Activated gamma-delta T cell treated with Interleukin-2 at 50 U/mL for 16 hours (primary cell): ENCODE results near the gene ALPK1.
"Not testable (repeated sequence)": the region's sequence is repeated elsewhere in the genome, so short reads cannot be mapped to it uniquely, and the experiment has no call there.

Experiments used
- DNase-seq: peaks from one replicate; pipeline ENCODE4 v3.0.0-alpha.2; 2020

ALPK1 gene

GRCh38 chr4:112296949-112297880 is at the start of gene ALPK1:
Gene ALPK1 (plus strand): TSS chr4:112297369.
- DNase-seq, result no peak

DNA sequence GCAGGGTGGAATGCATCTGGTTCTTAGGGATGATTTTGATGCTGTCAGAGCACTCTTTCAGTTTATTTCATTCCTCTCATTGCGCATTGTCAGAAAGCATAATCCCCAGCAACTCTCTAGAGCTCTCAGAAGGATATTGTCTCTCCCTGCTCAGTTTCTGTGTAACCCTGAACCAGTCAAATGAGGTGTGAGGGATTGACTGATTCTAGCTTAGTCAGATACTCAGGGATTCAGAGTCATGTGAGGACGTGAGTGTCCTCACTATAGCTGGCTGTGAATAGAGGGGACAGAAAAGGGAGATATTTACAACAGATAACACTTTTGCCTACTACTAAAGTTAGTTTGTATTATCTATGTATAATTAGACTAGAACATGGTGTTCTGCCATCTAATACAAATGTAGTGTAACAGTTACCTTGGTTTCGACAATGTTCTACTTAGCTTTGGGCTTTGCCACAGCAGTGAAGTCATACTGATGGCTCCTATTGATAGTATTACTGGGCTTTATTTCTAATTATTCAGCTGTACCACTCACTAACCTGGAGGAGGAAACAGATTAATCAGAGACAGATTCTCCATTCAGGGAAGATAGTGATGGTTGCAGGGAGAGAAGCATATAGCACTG is 46.0 kb upstream of the ALPK1 start:
- no peak for DNase-seq

DNA sequence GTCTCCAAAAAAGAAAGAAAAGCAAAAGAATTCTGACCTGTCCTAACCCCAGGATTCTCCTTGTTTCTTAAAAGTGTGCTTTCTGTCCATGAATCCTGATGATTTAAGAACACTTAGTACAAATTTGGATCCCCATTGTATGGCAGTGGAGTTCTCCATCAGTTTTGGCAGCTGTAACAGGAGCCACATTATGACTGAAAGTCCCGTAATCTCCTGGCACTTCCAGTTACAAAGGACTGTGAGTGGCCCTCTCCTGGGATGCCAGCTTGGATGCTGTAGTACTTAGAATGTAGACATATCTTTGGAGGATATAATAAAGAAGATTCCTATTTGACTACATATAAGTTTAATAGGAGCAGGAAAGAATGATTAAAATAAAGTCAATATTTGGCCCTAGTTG is 44.9 kb upstream of the ALPK1 start:
- no peak for DNase-seq

DNA sequence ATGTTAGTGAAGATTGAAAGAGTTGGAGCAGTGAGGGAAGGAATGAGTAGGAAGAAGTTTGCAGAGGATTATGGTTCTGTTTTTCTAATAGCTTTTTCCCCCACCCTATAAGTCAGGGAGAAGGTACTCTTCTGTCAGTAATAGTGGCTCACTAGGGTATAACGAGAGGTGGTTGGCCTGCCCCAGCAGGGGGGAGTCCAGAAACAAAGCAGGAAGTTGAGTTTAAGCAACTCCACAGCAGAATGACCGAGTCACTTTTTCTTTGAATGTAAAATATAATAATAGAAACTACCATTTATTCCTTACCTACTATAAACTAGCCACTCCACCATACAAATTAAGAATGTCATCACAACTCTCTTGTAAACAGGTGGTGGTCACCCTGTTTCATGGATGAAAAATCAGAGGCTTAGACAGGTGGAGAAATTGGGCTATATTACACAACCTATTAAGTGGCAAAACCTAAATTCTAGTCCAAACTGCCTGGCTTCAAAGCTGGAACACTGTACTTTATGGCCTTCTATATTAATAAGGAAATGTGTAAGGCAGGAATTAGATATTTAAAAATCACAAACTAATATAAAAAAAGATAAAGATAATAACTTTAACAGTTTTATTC is 43.7 kb upstream of the ALPK1 start:
- DNase-seq, result no peak

- DNase-seq, result no peak
These were observed 40.1 kb upstream of the ALPK1 start for GRCh38 chr4:112257098-112257497.

DNA sequence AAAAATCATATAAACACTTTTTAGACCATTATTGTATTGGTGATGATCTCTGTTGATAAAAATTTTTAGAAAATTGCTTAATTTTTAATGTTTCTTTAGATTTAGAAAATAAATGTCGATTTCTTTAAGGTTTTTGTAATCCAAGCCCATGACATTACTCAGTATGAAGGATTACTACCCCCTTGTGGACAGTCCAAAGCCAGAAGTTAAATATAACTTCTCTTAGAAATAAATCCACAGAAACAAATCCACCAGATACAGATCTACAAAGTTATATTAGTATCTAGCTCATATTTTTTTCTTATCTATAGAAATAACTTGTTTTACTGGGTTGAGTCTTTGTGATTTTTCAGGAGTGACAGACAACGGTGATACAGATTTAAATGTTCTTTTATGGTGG is 30.3 kb upstream of the ALPK1 start:
- no peak for DNase-seq

GRCh38 chr4:112270051-112270450 is 27.1 kb upstream of the ALPK1 start:
- no peak for DNase-seq

DNA sequence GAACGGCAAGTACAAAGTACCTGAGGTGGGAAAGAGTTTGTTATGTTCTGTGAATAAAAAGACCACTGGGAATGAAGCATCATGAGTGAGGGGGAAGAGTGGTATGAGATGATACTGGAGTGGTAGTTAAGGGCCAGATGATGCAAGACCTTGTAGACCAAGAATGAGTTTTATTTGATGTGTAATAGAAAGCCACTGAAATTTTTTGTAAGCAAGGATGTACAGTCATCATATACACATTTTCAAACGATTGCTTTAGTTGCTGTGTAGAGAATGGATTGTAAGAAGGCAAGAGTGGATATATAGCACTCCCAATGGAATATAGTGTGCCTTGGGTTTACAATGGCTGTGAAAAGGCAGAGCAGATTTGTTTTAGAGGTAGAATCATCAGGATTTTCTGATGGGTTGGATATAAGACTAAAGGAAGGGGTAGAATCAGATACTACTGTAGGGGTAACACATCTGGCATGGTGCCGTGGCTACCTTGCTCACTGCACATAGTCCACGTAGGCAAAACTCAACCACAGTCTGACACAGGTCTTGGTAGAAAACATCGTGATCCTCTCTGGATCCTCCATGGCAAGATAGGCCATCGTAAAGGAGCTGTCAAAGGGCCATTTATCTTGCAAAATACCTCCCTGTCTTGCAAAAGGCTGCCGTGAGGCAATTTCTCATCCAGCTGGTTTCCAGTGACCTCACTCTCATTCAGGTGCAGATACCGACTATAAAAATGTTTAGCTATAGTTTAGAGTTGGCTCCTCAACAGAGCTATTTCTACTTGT is 26.3 kb upstream of the ALPK1 start:
- no peak for DNase-seq

- no peak for DNase-seq
These were observed 24.9 kb upstream of the ALPK1 start for GRCh38 chr4:112272292-112272691.

DNA sequence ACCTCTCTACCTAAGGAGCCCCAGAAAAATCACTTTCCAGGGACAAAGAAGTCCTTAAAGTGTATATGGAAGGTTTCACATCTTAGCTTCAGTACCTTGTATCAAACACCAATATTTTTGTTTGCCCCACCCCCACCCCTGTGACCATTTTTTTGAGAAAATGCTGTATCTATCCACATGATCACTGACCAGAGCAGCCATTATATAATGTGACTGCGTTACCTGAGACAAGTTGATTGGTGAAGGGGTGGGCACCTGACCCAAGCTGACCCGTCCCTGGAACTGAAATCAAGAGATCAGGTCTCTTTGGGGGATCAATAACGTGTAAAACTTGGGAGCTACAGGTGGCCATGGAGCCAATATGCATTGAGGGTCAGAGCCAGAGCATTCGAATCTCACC is 22.2 kb upstream of the ALPK1 start:
- DNase-seq, result no peak

- DNase-seq, result no peak
These were observed 21.1 kb upstream of the ALPK1 start for GRCh38 chr4:112276113-112276512.

- DNase-seq, result no peak
These were observed 19.9 kb upstream of the ALPK1 start for GRCh38 chr4:112277220-112277619.

- DNase-seq, result no peak
These were observed 19.3 kb upstream of the ALPK1 start for GRCh38 chr4:112277705-112278448.

DNA sequence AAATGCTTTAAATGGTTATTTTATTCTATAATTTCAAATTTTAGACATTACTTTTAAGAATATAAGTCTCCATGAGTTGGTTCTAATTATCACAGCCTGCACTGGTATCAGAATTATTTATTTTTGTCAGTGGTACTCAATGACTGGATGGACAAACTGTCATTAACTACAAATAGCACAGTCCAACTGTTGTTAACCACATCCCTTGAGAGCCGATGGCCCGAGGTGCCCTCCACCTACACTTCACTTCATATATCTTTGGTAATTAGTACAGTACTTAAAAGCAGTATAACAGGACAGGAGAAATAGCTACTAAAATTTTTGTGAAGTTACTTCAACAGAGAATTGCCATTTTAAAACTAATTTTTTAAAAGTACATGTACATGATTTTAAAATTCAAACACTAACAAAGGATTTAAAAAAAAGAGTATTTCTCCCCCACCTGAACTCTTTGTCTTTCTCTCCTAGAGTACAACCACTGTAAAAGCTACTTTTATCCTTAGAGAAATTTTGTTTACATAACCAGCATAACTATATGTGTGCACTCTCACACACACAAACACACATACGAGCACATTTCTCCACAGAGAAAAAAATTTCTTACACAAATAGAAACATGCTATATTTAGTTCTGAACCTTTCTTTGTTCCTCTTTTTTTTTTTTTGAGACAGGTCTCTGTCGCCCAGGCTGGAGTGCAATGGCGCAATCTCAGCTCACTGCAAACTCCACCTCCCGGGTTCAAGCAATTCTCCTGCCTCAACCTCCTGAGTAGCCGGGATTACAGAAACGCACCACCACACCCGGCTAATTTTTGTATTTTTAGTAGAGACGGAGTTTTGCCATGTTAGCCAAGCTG is 17.9 kb upstream of the ALPK1 start:
- DNase-seq, result no peak

DNA sequence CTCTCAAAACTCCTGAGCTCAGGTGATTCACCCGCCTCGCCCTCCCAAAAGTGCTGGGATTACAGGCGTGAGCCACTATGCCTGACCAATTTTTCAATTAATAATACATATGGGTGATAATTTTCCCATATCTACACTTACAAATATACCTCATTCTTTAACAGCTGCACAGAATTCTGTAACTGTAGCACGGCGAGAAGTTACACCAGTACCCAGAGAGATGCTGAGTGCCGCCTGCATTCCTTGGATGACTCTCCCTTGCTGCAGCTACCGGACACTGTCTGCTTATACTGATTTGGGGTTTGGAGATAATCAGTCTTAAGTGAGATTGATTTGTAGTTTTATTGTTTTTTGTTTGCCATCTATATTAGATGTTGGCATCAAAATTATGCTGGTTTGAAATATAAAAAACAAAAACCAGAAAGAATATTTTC is 17.3 kb upstream of the ALPK1 start:
- no peak for DNase-seq

DNA sequence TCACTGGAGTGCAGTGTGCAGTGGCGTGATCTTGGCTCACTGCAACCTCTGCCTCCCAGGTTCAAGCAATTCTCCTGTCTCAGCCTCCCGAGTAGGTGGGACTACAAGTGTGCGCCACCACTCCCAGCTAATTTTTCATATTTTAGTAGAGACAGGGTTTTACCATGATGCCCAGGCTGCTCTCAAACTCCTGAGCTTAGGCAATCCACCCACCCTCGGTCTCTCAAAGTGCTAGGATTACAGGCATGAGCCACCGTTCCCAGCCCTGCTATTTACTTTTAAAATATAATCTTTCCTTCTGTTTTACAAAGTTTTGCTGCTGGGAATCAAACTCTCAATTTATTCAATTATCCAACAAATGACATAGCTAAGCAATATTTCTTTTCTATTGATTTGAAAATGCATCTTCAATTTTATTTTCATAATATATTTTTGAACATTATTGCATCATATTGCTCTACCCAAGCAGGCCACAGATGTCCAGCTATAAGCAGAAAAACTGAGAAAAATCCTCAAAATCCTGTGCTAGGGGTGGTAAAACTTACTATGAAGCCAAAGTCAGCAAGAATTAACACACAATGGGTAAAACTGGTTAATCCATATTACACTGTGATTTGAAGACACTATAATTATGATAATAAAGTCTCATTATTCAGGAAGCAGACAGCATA is 16.6 kb upstream of the ALPK1 start:
- DNase-seq, result no peak

- not testable (repeated sequence) for DNase-seq
These were observed 15.2 kb upstream of the ALPK1 start for GRCh38 chr4:112281895-112282398.

DNA sequence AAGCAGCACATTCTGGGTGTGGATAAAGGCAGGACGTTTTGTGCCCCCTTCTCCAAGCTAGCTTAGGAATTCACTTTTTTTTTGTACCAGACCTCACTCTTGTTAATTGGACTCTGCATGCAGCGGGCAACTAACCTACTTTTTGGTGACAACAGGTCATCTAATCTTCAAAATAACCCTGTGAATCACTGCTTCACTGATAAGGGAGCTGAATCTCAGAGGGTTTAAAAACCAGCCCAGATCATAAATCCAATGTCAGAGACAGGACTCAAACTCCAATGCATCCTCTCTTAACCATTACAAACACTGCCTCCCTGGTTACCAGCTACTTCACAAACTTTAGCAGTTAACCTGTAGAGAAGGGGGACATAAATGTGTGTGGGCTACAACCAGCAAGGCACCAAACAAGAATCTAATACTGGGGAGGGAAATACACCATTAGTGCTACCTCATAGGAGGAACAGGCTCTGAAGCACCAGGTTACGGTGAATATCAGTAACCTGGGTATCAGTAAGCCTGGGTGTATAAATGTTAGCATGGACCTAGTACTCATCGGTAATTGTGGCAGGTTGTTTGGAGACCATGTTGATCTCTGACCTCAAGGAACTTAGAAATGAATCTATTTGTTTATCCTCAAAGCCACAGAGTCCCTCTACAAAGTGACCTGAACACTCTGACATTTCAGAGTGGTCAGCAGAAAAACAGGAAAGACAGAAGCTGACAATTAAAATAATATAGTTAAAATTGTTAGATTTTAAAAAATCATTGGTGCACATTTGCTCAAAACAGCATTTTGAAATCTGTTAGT is 14.1 kb upstream of the ALPK1 start:
- DNase-seq, result no peak

- DNase-seq, result no peak
These were observed 13.0 kb upstream of the ALPK1 start for GRCh38 chr4:112284166-112284565.
